HG03139 (cell line): ENCODE results near the gene IFFO2.

Source experiments
- ATAC-seq: cut with Tn5 transposase; IDR thresholded peaks from one replicate; pipeline ENCODE4 v1.9.1; 2021; ENCODE audit not compliant: unreplicated experiment

The IFFO2 gene

GRCh38 chr1:18956193-18957135, at the start of gene IFFO2:
IFFO2 (minus strand) TSS chr1:18956676; CDS start chr1:18956332, 344 bp downstream.
- ATAC-seq, result peak; percentile 59

DNA sequence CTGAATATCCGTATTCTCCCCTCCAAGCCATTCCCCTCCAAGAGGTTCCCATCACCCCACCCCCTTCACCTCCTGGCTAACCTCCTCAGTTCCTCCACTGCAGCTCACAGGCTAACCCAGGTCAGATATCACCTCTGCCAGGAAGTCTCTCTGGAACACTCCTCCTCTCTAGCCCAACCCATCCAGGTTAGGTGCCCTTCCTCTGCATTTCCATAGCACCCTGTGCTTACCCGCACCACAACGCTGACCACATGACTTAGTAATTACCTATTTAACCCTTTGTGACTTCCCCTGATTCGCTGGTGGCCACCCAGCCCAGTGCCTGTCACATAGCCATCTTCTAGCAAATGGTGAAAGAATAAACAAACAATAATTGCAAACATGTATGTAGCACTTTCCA, 49.5 kb upstream of the IFFO2 start:
- ATAC-seq, result no peak

DNA sequence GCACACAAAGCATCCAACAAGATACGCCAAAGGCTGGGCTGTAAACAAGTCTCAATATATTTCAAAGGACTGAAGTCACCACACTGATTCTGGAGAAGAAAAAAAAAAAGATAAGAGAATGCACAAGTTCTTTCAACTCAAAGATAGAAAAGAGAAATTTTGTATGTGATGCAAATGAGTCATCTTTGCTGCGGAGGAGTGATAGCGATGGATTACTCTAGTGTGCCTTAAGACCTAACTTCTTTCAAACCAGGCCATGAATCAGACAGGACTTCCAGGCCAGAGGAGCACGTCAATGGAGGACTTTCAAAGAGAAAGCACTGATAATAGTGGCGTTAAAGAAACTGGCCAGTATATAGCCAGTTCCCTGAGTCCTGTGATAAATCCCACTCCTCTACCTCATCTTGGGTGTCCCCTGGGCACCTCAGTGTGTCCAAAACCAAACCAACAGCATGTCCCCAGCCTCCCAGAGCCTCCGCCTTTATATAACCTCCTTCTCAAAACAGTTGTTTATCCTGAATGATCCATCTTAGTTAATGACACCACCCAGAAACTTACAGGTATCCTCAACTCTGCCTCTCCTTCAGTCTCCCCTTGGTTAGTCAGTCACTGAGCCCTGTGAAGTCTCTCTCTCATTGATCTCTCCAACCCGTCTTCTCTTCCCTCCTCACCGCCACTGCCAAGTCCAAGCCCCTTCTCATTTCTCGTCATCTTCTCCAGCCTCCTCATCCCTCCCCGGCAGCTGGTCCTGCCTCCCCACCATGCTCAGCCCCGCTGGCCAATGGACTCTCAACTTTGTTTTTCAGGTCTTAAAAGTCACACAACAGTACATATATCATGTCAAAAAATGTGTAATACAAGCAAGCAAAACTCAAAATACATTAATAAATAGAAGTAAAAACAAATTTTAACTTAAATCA, 47.2 kb upstream of the IFFO2 start:
- no peak for ATAC-seq

DNA sequence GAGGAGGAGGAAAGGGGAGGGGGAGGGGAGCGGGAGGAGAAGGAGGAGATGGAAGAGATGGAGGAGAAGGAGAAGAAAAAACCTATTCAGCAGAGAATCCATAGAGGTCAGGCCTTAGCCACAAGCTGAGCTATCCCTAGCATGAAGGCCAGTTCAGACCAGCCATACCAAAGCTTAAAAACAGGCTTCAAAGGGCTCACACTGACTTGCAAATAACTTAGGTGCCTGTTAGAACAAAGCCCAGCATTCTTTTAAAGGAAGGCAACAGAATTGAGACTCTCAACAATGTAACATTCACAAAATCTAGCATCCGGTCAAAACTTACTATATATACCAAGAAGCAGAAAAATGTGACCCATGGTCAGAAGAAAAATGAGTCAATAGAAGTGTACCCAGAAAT, 43.6 kb upstream of the IFFO2 start:
- ATAC-seq, result no peak

DNA sequence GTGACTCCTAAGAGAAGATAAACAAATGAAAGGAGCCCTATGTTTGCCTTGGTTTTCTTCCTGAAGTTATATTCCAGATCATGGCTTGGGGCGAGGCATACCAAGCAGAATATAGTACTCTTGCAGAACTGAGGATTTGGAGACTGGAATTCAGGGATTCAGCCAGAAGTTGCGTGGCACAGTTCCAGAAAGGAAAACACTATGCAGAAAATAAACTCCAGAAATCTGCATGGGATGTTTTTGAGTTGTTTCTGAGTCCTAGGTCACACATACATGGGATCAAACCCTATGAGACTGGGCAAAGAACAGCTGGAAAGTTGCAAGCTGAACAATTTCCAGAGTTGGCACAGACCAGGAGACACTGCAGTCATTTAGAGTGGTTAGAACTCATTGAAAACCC, 42.9 kb upstream of the IFFO2 start:
- no peak for ATAC-seq

DNA sequence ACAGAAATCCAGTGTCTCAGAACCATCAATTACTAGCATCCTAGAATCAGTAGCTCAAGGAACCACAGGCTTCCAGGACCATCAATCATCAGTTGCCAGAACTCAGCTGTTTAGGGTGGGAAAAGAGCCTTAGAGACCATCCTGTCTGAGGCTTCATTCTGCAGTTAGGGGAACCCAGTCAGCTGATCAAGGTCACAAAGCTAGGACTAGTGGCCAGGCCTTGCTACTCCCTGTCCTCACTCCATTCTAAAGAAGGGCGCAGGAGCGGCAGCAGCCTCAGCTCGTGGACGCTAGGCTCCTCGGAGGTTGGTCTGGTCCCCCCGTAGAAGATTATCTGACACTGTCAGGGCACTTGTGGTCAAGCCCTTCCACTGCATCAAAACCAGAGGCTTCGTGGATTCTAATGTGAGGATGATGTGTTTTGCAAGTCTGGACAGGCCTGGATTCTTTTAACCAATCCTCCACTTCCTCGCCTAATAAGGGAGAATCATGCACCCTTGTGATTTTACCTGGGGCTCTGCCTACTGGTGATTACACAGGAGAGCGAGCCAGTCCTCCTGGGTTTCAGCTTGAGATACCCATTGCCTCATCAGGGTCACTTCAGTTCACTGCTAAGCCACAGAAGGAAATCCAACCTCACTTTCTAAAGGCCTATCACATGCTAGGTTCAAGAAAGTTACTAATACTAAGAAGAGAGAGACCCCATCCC, 41.7 kb upstream of the IFFO2 start:
- ATAC-seq, result no peak

DNA sequence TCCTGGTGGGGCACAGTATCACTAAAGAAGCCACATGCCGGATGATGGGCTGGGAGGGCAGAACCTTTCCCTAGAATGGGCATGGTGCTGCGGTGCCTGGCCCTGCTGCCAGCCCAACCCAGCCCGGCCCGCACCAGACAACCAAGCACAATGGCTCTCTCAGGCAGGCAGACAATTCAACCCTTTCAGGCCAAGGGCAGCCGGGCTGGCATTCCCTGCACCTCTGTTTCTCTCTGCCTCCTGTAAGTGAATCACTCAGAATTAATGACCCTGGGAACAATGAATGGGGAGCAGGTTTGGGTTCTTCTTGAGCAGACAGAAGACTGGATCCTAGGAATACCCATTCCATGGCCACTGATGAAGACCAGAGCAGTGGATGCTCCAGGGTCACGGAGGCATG, 41.0 kb upstream of the IFFO2 start:
- ATAC-seq, result no peak

- ATAC-seq, result no peak
Measured at GRCh38 chr1:18996548-18997177, 40.2 kb upstream of the IFFO2 start.

GRCh38 chr1:18994381-18994780, 37.9 kb upstream of the IFFO2 start:
- ATAC-seq, result no peak

DNA sequence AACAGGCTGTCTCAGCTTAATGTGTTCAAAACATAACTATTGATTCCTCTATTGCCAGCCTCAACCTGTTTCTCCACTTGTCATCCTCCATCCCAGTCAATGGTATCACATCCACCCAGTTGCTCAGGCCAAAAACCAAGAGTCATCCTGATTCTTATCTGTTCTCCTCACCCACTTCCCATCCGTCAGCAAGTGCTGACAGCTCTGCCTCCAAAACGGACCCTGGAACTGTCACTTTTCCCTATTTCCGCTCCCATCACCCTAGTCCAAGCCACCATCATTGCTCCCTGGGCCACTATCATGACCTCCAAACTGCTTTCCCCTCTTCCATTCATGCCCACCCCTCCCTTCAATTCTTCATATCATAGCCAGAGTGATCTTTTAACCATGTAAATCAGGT, 36.2 kb upstream of the IFFO2 start:
- ATAC-seq, result no peak

GRCh38 chr1:18991585-18991984, 35.1 kb upstream of the IFFO2 start:
- no peak for ATAC-seq

DNA sequence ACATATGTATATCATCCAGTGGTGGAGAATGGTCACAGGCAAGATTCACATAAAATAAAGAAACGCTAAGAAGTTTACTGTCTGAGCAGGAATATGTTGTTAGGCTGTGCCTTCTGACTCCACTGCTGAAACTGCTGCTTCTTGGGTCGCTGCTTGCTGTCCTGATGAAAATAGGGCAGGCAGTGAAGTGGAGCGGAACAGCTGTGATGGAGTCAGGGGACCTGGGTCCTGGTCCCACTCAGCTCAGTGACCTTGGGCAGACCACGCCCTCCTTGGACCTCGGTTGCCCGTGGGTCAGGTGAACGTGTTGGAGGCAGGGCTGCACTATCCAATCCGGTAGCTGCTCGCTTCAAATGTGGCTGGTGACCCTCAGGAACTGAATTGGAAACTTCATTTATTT, 33.4 kb upstream of the IFFO2 start:
- ATAC-seq, result no peak

- no peak for ATAC-seq
Measured at GRCh38 chr1:18989176-18989799, 32.8 kb upstream of the IFFO2 start.

- no peak for ATAC-seq
Measured at GRCh38 chr1:18981242-18981641, 24.8 kb upstream of the IFFO2 start.

DNA sequence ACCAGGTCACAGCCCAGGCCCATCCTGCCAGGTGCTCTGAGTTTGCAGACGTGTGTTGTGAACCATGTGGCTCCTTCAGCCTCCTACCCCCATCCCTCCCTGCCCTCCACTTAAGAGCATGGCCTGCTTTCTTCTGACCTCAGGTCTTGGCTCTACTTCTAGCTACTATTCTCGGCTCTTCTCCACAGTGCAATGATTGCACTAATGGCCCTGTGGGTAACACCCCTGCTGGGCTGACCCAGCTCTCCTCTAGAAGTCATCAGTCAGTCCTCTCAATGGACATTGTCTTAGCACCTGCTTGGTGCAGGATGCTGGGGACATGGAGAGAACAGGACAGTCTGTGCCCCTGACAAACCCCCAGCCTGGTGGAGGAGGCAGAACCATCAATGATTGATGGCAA, 22.2 kb upstream of the IFFO2 start:
- no peak for ATAC-seq

DNA sequence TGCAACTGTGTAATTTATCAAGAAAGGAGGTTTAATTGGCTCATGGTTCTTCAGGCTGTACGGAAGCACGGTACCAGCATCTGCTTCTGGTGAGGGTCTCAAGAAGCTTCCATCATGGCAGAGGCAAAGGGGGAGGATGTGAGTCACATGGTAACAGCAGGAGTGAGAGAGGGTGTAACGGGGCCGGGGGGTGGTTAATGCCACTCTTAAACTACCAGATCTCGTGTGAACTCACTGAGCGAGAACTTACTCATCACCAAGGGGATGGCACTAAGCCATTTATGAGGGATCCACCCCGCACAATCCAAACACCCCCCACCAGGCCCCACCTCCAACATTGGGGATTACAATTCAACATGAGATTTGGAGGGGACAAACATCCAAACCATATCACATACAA, 21.0 kb upstream of the IFFO2 start:
- ATAC-seq, result no peak

DNA sequence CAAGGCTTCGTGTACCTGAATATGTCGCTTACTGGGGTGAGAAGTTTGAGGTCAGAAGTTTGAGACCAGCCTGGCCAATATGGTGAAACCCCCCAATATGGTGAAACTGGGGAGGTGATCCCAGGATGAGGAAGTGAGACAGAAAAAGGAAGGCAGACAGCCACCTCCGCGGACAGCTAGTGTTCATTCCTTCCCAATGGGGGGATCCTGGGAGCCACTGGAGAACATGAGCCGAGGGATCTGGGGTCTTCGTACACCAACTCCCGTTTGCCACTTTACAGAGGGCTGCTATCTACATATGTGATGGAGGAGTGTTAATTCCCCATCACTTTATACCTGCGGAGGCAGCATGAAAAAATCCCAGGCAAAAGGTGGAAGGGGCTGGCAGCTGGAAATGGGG, 19.6 kb upstream of the IFFO2 start:
- no peak for ATAC-seq

DNA sequence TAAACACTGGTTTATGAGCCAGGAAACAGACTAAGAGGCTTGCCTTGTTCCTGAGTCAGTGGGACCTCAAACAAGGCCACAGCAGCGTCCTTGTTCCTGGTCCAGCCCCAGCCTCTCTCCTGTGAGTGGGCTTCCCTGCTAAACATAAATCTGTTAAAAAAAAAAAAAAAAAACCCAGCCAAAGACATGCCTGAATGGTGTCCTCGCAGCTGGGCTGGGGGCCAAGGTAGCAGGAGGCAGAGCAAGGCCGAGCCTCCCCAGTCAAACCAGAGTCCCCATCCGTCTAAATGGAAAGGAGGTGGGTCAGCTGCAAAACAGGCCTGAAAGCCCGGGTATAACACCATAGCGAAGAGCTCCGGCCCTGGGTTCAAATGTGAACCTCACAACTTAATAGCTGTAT, 18.1 kb upstream of the IFFO2 start:
- ATAC-seq, result no peak

DNA sequence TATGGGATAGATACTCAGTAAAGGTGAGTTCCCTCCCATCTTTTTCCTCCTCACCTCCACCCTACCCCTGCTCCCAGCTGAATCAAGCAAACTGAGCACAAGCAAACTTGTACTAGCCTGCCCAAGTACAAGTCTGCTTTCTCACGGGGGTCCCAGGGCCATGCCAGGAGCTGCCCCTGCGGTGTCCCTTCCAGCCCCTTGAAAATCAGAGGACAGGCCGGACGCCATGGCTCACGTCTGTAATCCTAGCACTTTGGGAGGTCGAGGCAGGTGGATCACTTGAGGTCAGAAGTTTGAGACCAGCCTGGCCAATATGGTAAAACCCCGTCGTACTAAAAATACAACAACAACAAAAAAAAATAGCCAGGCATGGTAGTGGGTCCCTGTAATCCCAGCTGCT, 17.5 kb upstream of the IFFO2 start:
- ATAC-seq, result no peak

- ATAC-seq, result no peak
Measured at GRCh38 chr1:18973446-18973955, 17.0 kb upstream of the IFFO2 start.
